Parathyroid adenoma (tissue), 2 donors: Measurements from ENCODE around the gene SLC35E1.
"Not testable (repeated sequence)": the region's sequence is repeated elsewhere in the genome, so short reads cannot be mapped to it uniquely, and the experiment has no call there.

Experiments used
- H2AFZ ChIP-seq: fragments of 300-600 bp; sonication (generic); one replicate; pipeline ENCODE4 v1.7.0; 2017; ENCODE audit warnings: antibody characterized with exemption, mild to moderate bottlenecking
- H3K27ac ChIP-seq: fragments of 300-600 bp; sonication (generic); one replicate; pipeline ENCODE4 v1.7.0; 2017
- H3K27me3 ChIP-seq: fragments of 300-600 bp; sonication (generic); one replicate; pipeline ENCODE4 v1.7.0; 2017; ENCODE audit warnings: low read length; ENCODE audit not compliant: control insufficient read depth, insufficient read depth
- H3K36me3 ChIP-seq: fragments of 300-600 bp; sonication (generic); one replicate; pipeline ENCODE4 v1.7.0; 2017; ENCODE audit warnings: low read length; ENCODE audit not compliant: control insufficient read depth, insufficient read depth
- H3K4me1 ChIP-seq: fragments of 300-600 bp; sonication (generic); one replicate; pipeline ENCODE4 v1.7.0; 2017; ENCODE audit warnings: control low read depth
- H3K4me2 ChIP-seq: fragments of 300-600 bp; sonication (generic); one replicate; pipeline ENCODE4 v1.7.0; 2017; ENCODE audit warnings: low read length
- H3K4me3 ChIP-seq: fragments of 300-600 bp; sonication (generic); one replicate; pipeline ENCODE4 v1.7.0; 2017; ENCODE audit warnings: low read depth, low read length
- H3K79me2 ChIP-seq: fragments of 300-600 bp; sonication (generic); one replicate; pipeline ENCODE4 v1.7.0; 2017; ENCODE audit warnings: control low read depth
- H3K9ac ChIP-seq: fragments of 300-600 bp; sonication (generic); one replicate; pipeline ENCODE4 v1.7.0; 2017; ENCODE audit warnings: mild to moderate bottlenecking
- H3K9me3 ChIP-seq: fragments of 300-600 bp; sonication (generic); one replicate; pipeline ENCODE4 v1.7.0; 2017; ENCODE audit warnings: low read length; ENCODE audit not compliant: control insufficient read depth
- TF ChIP-seq, protein P1 (sequence below): fragments of 300-600 bp; sonication (generic); IDR thresholded peaks from one replicate; pipeline ENCODE4 v1.7.0; 2017; ENCODE audit warnings: antibody characterized with exemption, mild to moderate bottlenecking
- donor health status: primary hyperparathyroidism.

The SLC35E1 gene

DNA sequence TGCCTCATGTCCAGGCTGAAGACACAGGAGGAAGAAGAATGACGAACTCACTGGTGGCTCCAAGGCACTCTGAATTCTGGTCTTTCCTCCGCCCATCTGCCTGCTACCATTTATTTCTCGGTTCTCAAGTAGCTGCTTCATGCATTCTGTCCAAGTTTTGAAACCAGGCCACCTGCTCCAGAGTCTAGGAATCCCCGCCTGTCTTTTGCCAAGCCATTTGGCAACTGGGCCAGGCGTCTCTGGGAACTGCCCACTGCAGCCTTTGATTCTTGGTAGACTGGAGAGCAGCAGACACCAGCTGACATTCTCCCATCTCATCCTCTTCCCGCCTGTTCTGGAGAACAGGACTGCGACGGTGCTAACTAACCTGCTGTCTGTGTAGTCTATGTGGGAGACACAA lies 10.8 kb downstream of the SLC35E1 start:
- Histone ChIP-seq H3K27me3 (no peaks in the 10 kb centered on the region), H3K79me2 (no peaks in the 10 kb centered on the region), H3K36me3 (no peaks in the 10 kb centered on the region), H3K9ac (no peak overlapping the region), H3K4me1 (no peaks in the 10 kb centered on the region), H3K4me2 (no peak overlapping the region), H3K27ac (no peak overlapping the region), H3K9me3 (no peaks in the 10 kb centered on the region), H3K4me3 (no peak overlapping the region), H2AFZ (no peak overlapping the region)
- TF ChIP-seq, protein P1, sequence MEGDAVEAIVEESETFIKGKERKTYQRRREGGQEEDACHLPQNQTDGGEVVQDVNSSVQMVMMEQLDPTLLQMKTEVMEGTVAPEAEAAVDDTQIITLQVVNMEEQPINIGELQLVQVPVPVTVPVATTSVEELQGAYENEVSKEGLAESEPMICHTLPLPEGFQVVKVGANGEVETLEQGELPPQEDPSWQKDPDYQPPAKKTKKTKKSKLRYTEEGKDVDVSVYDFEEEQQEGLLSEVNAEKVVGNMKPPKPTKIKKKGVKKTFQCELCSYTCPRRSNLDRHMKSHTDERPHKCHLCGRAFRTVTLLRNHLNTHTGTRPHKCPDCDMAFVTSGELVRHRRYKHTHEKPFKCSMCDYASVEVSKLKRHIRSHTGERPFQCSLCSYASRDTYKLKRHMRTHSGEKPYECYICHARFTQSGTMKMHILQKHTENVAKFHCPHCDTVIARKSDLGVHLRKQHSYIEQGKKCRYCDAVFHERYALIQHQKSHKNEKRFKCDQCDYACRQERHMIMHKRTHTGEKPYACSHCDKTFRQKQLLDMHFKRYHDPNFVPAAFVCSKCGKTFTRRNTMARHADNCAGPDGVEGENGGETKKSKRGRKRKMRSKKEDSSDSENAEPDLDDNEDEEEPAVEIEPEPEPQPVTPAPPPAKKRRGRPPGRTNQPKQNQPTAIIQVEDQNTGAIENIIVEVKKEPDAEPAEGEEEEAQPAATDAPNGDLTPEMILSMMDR: no peak

DNA sequence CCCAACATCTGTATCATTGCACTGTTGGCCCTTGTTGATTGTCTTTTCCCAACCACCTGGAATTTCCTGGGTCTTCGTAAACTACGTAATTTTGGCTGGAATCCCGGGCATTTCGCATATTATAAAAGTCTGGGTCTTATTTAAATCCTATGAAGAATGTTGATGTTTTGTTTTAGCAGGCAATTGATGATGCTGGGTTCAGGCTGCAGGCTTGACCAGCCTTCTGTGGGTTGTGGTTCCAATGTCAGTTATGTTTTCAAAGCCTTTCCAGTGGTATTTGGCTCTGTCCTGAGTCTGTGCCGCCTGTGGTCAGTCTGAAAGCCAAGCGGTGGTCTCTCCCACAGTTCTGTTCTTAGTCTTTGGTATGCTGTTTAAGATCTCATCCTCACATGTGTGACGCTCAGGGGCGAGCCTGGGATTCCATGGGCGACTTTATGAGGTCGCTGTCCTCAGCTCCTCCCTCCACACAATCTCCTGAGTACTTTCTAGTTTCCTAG lies 12.4 kb downstream of the SLC35E1 start:
- Histone ChIP-seq H3K4me1 (no peaks in the 10 kb centered on the region), H3K27me3 (no peaks in the 10 kb centered on the region), H2AFZ (no peak overlapping the region), H3K27ac (no peak overlapping the region), H3K4me2 (no peak overlapping the region), H3K4me3 (no peak overlapping the region), H3K9ac (no peak overlapping the region), H3K79me2 (no peaks in the 10 kb centered on the region), H3K9me3 (no peaks in the 10 kb centered on the region), H3K36me3 (no peaks in the 10 kb centered on the region)
- TF ChIP-seq, protein P1: no peak

DNA sequence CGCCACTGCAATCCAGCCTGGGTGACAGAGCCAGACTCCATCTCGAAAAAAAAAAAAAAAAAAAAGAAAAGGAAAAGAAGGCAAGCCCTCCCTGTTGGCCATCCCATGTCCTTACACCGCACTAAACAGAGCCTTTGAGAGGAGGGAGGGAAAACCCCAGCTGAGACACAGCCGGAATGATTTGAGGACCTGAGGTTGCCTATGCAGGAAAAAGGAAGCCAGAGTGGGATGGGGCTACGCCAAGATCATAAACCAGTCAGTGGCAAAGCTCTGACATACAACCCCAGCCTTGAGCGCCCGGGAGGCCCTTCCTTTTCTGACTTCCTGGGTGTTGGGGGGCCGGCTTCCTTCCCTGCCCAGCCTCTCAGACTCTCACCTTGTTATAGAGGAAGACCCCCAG lies 17.4 kb downstream of the SLC35E1 start:
- TF ChIP-seq, protein P1: no peak
- no peaks in the 10 kb centered on the region for H3K36me3 ChIP-seq
- H3K27me3 ChIP-seq: no peaks in the 10 kb centered on the region

DNA sequence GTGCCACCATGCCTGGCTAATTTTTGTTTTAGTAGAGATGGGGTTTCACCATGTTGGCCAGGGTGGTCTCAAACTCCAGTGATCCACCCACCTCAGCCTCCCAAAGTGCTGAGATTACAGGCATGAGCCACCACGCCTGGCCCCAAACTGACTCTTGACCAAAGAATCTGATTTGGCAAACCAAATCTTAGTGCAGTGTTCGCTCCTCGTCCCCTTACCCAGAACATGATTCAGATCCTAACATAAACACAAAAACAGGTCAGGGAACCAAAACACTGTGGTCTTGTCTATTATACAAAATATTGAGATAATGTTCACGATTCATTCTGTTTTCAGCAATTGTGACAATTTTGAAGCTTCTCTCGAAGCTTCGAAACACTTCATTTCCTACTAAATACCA lies 20.3 kb downstream of the SLC35E1 start:
- not testable (repeated sequence) for H3K27me3 ChIP-seq, H3K4me3 ChIP-seq, H3K36me3 ChIP-seq, H2AFZ ChIP-seq, H3K4me2 ChIP-seq, H3K9me3 ChIP-seq, H3K4me1 ChIP-seq, H3K27ac ChIP-seq, H3K9ac ChIP-seq, H3K79me2 ChIP-seq

More for the DNA sequence above, 17.4 kb downstream of the SLC35E1 start:
- Histone ChIP-seq H3K79me2 (no peaks in the 10 kb centered on the region), H3K4me1 (no peaks in the 10 kb centered on the region), H3K4me2 (no peak overlapping the region), H3K27ac (no peak overlapping the region), H3K9me3 (no peaks in the 10 kb centered on the region), H3K4me3 (no peak overlapping the region), H2AFZ (no peak overlapping the region), H3K9ac (no peak overlapping the region)

DNA sequence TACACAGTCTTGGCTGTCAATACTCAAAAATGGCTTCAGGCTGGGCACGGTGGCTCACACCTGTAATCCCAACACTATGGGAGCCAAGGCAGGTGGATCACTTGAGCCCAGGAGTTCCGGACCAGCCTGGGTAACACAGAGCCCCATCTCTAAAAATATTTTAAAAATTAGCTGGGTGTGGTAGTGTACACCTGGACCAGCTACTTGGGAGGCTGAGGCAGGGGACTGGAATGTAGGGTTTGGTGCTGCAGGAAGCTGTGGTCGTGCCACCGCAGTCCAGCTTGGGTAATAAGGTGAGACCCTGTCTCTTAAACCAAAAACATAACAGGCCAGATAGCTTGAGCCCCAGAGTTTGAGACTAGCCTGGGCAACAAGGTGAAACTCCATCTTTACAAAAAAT lies 23.3 kb downstream of the SLC35E1 start:
- H2AFZ ChIP-seq: no peak overlapping the region
- TF ChIP-seq, protein P1: no peak
- H3K27ac ChIP-seq: no peak overlapping the region
- H3K27me3 ChIP-seq: no peaks in the 10 kb centered on the region
- no peak overlapping the region for H3K9ac ChIP-seq
- no peaks in the 10 kb centered on the region for H3K36me3 ChIP-seq
- no peak overlapping the region for H3K4me2 ChIP-seq
- no peak overlapping the region for H3K4me3 ChIP-seq
- H3K79me2 ChIP-seq: no peaks in the 10 kb centered on the region
- no peaks in the 10 kb centered on the region for H3K9me3 ChIP-seq
- H3K4me1 ChIP-seq: no peaks in the 10 kb centered on the region
